K562 (cell line): ENCODE measurements around the gene LMBRD1. TPM values are rescaled to one million over a fixed set of nuclear protein-coding genes. Genes with fewer than 3 reads are reported as not detected.

Experiments
- FOXM1 ChIP-seq, 2 experiments: fragments of 450-650 bp in 1 of 2; sonication (generic) in 1 of 2; formaldehyde crosslinking in 1 of 2; IDR thresholded peaks; 2 replicates each; pipeline versions ENCODE4 v1.6.1 to v1.9.0; 2017 to 2022; ENCODE audit warnings: low read depth in 2 of 2, mild to moderate bottlenecking in 2 of 2, missing genetic modification reagents in 1 of 2, moderate library complexity in 1 of 2
- HMGN3 ChIP-seq: IDR thresholded peaks from 2 replicates; pipeline ENCODE4 v1.6.1; 2011; ENCODE audit warnings: borderline replicate concordance, low read depth, mild to moderate bottlenecking, mixed read lengths, low read length; ENCODE audit not compliant: insufficient read length; ENCODE audit errors: extremely low read depth
- LEF1 ChIP-seq: fragments of 450-650 bp; IDR thresholded peaks from 2 replicates; pipeline ENCODE4 v1.6.1; 2016; ENCODE audit warnings: mild to moderate bottlenecking
- MEIS2 ChIP-seq: fragments of 450-650 bp; IDR thresholded peaks from 2 replicates; pipeline ENCODE4 v1.6.1; 2014; ENCODE audit warnings: mild to moderate bottlenecking; ENCODE audit not compliant: partially characterized antibody
- SP1 ChIP-seq: sonication (generic); formaldehyde crosslinking; IDR thresholded peaks from 2 replicates; pipeline ENCODE4 v1.8.1; 2022; ENCODE audit warnings: mild to moderate bottlenecking, missing genetic modification reagents
- SRSF3 ChIP-seq: fragments of 200-400 bp; formaldehyde crosslinking; IDR thresholded peaks from 2 replicates; pipeline ENCODE4 v1.6.1; 2016; ENCODE audit warnings: mild to moderate bottlenecking, low read length, moderate library complexity; ENCODE audit not compliant: insufficient read depth
- polyA plus RNA-seq, 8 experiments: library from polyadenylated mRNA; depleted of rRNA in 4 of 8; stranded (reverse) in 5 of 8; unstranded in 3 of 8; fragments of >200 nt; fragmentation: Nextera tagmentation in 2 of 8; fragmentation: Illumina TruSeq in 1 of 8; extraction: Ambion mirVana in 2 of 8; extraction: Trizol in 1 of 8; gene quantifications; 2 replicates each; pipeline versions ENCODE4 v1.2.1 to v1.2.3, GENCODE V29; 2011 to 2014; ENCODE audit warnings: inconsistent platforms in 1 of 8, missing spikeins in 1 of 8
- total RNA-seq, 7 experiments: library from RNA; depleted of rRNA in 6 of 7; stranded (reverse); fragments of >200 nt in 6 of 7; fragmentation: Illumina TruSeq in 2 of 7; extraction: Trizol in 2 of 7; gene quantifications; 2 replicates each; pipeline versions ENCODE4 v1.2.1 to v1.2.3, GENCODE V29; 2011 to 2021; ENCODE audit warnings: low replicate concordance in 1 of 7
- TF ChIP-seq, protein P1 (sequence below), 2 experiments: fragments of 450-650 bp; formaldehyde crosslinking in 1 of 2; IDR thresholded peaks; 2 replicates each; pipeline versions ENCODE4 v1.4.0 to v1.6.1; 2014 to 2020; ENCODE audit warnings: mild to moderate bottlenecking in 2 of 2, borderline replicate concordance in 1 of 2, low read depth in 1 of 2
- TF ChIP-seq, protein P2 (sequence below): IDR thresholded peaks from 2 replicates; pipeline ENCODE4 v1.6.1; 2012; ENCODE audit warnings: low read depth, low read length, improper control_type of control experiment, borderline replicate concordance

The LMBRD1 gene
- total and polyA plus RNA-seq, 9 of the 15 experiments (the other 6 are each of a cell fraction or from before 2014, with no cell fraction given) = 14.0 to 85.2 (median 26.5) TPM

DNA sequence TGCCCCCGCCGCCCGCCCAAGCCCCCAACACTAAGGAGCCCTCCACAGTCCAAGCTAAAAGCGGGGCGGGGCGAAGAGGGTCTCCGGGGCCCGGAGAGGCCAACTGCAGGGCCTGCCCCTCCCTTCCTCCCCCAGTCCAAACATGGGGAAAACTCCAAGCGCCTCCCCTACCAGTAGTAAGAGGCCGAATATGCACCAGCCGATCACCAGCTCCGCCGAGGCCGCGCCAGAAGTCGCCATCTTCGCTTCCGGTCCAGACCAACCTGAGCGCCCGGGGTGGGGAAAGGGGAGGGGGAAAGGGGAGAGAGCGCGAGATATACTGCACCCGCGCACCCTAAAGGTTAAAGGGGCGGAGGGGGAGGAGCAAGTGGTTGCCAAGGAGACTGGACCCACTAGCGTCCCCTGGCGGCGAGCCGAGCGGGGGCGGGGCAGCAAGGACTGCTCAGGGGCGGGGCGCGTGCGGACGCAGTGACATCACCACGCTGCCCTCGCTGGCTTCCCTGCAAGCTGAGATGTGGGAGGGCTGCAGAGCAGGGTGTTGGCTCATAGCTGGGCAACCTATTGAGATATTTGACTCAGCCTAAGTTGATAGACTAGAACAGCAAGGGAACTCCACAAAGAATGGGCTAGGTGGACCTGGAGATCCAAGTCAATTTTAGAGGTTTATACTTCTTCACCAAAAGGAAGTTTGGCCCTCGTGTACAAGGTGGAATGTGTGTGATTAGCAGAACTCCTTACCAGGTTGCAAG, at the start of gene LMBRD1 (continued):
- TF ChIP-seq, protein P1, sequence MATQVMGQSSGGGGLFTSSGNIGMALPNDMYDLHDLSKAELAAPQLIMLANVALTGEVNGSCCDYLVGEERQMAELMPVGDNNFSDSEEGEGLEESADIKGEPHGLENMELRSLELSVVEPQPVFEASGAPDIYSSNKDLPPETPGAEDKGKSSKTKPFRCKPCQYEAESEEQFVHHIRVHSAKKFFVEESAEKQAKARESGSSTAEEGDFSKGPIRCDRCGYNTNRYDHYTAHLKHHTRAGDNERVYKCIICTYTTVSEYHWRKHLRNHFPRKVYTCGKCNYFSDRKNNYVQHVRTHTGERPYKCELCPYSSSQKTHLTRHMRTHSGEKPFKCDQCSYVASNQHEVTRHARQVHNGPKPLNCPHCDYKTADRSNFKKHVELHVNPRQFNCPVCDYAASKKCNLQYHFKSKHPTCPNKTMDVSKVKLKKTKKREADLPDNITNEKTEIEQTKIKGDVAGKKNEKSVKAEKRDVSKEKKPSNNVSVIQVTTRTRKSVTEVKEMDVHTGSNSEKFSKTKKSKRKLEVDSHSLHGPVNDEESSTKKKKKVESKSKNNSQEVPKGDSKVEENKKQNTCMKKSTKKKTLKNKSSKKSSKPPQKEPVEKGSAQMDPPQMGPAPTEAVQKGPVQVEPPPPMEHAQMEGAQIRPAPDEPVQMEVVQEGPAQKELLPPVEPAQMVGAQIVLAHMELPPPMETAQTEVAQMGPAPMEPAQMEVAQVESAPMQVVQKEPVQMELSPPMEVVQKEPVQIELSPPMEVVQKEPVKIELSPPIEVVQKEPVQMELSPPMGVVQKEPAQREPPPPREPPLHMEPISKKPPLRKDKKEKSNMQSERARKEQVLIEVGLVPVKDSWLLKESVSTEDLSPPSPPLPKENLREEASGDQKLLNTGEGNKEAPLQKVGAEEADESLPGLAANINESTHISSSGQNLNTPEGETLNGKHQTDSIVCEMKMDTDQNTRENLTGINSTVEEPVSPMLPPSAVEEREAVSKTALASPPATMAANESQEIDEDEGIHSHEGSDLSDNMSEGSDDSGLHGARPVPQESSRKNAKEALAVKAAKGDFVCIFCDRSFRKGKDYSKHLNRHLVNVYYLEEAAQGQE (IDR thresholded peaks at IDR 0.05; ENCODE audit: borderline replicate concordance) = no peak
- TF ChIP-seq, protein P1 (CRISPR knock-in tag; IDR thresholded peaks at IDR 0.05; ENCODE audit: low read depth) = 0 out of 2 replicates have a peak, but pooled peaks have one; percentile 34
- TF ChIP-seq SP1 (CRISPR knock-in tag) = peak; percentile 98
- no peak for TF ChIP-seq FOXM1 (IDR thresholded peaks at IDR 0.05; ENCODE audit: low read depth)
- no peak for TF ChIP-seq FOXM1 (CRISPR knock-in tag; IDR thresholded peaks at IDR 0.05; ENCODE audit: low read depth)
- no peak for TF ChIP-seq MEIS2
- no peak for TF ChIP-seq LEF1
- TF ChIP-seq SRSF3 = no peak
- TF ChIP-seq, protein P2, sequence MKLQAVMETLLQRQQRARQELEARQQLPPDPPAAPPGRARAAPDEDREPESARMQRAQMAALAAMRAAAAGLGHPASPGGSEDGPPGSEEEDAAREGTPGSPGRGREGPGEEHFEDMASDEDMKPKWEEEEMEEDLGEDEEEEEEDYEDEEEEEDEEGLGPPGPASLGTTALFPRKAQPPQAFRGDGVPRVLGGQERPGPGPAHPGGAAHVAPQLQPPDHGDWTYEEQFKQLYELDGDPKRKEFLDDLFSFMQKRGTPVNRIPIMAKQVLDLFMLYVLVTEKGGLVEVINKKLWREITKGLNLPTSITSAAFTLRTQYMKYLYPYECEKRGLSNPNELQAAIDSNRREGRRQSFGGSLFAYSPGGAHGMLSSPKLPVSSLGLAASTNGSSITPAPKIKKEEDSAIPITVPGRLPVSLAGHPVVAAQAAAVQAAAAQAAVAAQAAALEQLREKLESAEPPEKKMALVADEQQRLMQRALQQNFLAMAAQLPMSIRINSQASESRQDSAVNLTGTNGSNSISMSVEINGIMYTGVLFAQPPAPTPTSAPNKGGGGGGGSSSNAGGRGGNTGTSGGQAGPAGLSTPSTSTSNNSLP = no peak
- peak; percentile 62 for TF ChIP-seq HMGN3
